GM12892 (cell line): ENCODE results near the gene SNX2.
"Not testable (repeated sequence)": the region's sequence is repeated elsewhere in the genome, so short reads cannot be mapped to it uniquely, and the experiment has no call there.

ENCODE experiments used
- POLR2A ChIP-seq: IDR thresholded peaks from 2 replicates; pipeline ENCODE4 v1.6.1; 2011; ENCODE audit warnings: low read depth, low read length, control low read depth
- POLR2AphosphoS5 ChIP-seq: IDR thresholded peaks from 2 replicates; pipeline ENCODE4 v1.6.1; 2011; ENCODE audit warnings: low read depth, low read length, control low read depth

DNA sequence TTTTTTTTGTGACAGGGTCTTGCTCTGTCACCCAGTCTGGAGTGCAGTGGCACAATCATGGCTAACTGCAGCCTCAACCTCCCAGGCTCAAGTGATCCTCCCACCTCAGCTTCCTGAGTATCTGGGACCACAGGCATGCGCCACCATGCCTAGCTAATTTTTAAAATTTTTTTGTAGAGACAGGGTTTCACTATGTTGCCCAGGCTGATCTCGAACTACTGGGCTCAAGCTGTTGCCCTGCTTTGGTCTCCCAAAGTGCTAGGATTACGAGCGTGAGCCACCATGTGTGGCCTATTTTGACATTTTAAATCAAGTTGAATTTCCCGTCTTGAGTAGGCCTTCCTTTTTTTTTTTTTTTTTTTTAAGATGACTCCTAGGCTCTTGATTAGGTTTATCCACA lies 13.0 kb upstream of the SNX2 start:
- not testable (repeated sequence) for TF ChIP-seq POLR2A, POLR2AphosphoS5
